ENCODE results near the gene PLPP4.

Gene PLPP4

GRCh38 chr10:120453319-120453718 is 3.7 kb upstream of the PLPP4 start:
- H3K9me2 ChIP-seq (replicated peaks; ENCODE audit: insufficient read depth, low read length) = no peaks in the 10 kb centered on the region
- H3F3A ChIP-seq (ENCODE audit: insufficient read depth) = no peaks in the 10 kb centered on the region
- no peaks in the 10 kb centered on the region for H3K36me3 ChIP-seq (ENCODE audit: low read length)
- TF ChIP-seq EZH2phosphoT487 (conservative IDR thresholded peaks at IDR 0.05; ENCODE audit: low read length) = no peak
- TF ChIP-seq, protein P1, sequence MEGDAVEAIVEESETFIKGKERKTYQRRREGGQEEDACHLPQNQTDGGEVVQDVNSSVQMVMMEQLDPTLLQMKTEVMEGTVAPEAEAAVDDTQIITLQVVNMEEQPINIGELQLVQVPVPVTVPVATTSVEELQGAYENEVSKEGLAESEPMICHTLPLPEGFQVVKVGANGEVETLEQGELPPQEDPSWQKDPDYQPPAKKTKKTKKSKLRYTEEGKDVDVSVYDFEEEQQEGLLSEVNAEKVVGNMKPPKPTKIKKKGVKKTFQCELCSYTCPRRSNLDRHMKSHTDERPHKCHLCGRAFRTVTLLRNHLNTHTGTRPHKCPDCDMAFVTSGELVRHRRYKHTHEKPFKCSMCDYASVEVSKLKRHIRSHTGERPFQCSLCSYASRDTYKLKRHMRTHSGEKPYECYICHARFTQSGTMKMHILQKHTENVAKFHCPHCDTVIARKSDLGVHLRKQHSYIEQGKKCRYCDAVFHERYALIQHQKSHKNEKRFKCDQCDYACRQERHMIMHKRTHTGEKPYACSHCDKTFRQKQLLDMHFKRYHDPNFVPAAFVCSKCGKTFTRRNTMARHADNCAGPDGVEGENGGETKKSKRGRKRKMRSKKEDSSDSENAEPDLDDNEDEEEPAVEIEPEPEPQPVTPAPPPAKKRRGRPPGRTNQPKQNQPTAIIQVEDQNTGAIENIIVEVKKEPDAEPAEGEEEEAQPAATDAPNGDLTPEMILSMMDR (IDR thresholded peaks at IDR 0.05; ENCODE audit: insufficient read depth, low read length, poor library complexity, severe bottlenecking) = no peak
- no peak overlapping the region for H3K9ac ChIP-seq (ENCODE audit: low read length)
- no peaks in the 10 kb centered on the region for H3K27me3 ChIP-seq (ENCODE audit: low read length)
- H3K4me3 ChIP-seq (ENCODE audit: insufficient read depth, low read length, poor library complexity, severe bottlenecking) = no peak overlapping the region
- no peaks in the 10 kb centered on the region for H3K79me2 ChIP-seq (ENCODE audit: insufficient read depth, low read length)
- no peaks in the 10 kb centered on the region for H3K9me3 ChIP-seq (ENCODE audit: insufficient read depth, low read length)
- H2AFZ ChIP-seq (ENCODE audit: low read depth, low read length, severe bottlenecking) = no peak overlapping the region
- no peaks in the 10 kb centered on the region for H4K20me1 ChIP-seq (ENCODE audit: low read depth, low read length)
- no peak overlapping the region for H3K4me2 ChIP-seq (ENCODE audit: low read depth, low read length, poor library complexity, severe bottlenecking)
- no peak overlapping the region for H3K27ac ChIP-seq (ENCODE audit: low read depth, low read length)

DNA sequence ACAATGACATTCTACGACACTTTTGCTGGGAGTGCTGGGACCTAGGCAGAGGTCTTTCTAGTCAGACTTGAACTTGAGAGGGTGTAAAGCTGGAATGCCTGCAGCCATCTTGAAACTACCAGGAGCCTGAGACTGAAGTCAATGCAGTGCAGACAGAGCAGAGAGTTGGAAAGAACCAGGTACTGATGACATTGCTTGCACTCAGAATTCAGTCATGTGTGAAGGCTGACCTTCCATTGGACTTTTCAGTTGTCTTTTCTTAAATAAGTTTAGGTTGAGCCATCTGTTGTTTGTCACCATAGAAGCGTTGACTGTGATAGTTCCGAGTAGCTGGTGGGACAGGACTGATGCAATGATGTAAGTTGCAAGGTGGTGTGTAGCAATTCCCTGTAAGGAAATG is 3.1 kb upstream of the PLPP4 start:
- H4K20me1 ChIP-seq (ENCODE audit: low read depth, low read length) = no peaks in the 10 kb centered on the region
- TF ChIP-seq, protein P1 (IDR thresholded peaks at IDR 0.05; ENCODE audit: insufficient read depth, low read length, poor library complexity, severe bottlenecking) = no peak
- TF ChIP-seq EZH2phosphoT487 (conservative IDR thresholded peaks at IDR 0.05; ENCODE audit: low read length) = no peak
- no peaks in the 10 kb centered on the region for H3K27me3 ChIP-seq (ENCODE audit: low read length)
- no peaks in the 10 kb centered on the region for H3K36me3 ChIP-seq (ENCODE audit: low read length)
- H3K79me2 ChIP-seq (ENCODE audit: insufficient read depth, low read length) = no peaks in the 10 kb centered on the region
- H3K9me3 ChIP-seq (ENCODE audit: insufficient read depth, low read length) = no peaks in the 10 kb centered on the region
- H3K9ac ChIP-seq (ENCODE audit: low read length) = no peak overlapping the region
- no peak overlapping the region for H2AFZ ChIP-seq (ENCODE audit: low read depth, low read length, severe bottlenecking)
- H3K4me2 ChIP-seq (ENCODE audit: low read depth, low read length, poor library complexity, severe bottlenecking) = no peak overlapping the region
- H3F3A ChIP-seq (ENCODE audit: insufficient read depth) = no peaks in the 10 kb centered on the region
- no peaks in the 10 kb centered on the region for H3K9me2 ChIP-seq (replicated peaks; ENCODE audit: insufficient read depth, low read length)
- no peak overlapping the region for H3K4me3 ChIP-seq (ENCODE audit: insufficient read depth, low read length, poor library complexity, severe bottlenecking)
- no peak overlapping the region for H3K27ac ChIP-seq (ENCODE audit: low read depth, low read length)

DNA sequence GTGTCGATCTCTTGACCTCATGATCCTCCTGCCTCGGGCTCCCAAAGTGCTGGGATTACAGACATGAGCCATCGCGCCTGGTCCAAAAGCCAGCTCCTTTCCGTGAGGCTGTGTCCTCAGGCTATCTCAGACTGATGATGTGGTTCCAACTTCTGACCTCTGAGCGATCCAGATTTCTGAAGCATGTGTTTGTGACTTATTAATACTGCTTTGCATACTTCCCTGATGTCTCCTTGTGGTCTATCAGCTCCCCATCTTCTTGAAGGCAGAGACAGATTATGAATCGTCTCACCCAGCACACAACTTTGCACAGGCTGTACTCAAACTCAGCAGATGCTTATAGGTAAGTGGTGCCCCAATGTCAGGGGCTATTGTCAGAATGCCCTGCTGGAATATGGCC is 2.0 kb upstream of the PLPP4 start:
- H3K9me3 ChIP-seq (ENCODE audit: insufficient read depth, low read length) = no peaks in the 10 kb centered on the region
- no peak overlapping the region for H3K4me2 ChIP-seq (ENCODE audit: low read depth, low read length, poor library complexity, severe bottlenecking)
- TF ChIP-seq, protein P1 (IDR thresholded peaks at IDR 0.05; ENCODE audit: insufficient read depth, low read length, poor library complexity, severe bottlenecking) = no peak
- no peak for TF ChIP-seq EZH2phosphoT487 (conservative IDR thresholded peaks at IDR 0.05; ENCODE audit: low read length)
- H3K9ac ChIP-seq (ENCODE audit: low read length) = no peak overlapping the region
- no peaks in the 10 kb centered on the region for H3K79me2 ChIP-seq (ENCODE audit: insufficient read depth, low read length)
- no peaks in the 10 kb centered on the region for H3K9me2 ChIP-seq (replicated peaks; ENCODE audit: insufficient read depth, low read length)
- no peaks in the 10 kb centered on the region for H3K36me3 ChIP-seq (ENCODE audit: low read length)
- no peaks in the 10 kb centered on the region for H3F3A ChIP-seq (ENCODE audit: insufficient read depth)
- H3K27me3 ChIP-seq (ENCODE audit: low read length) = no peaks in the 10 kb centered on the region
- no peak overlapping the region for H3K27ac ChIP-seq (ENCODE audit: low read depth, low read length)
- H2AFZ ChIP-seq (ENCODE audit: low read depth, low read length, severe bottlenecking) = no peak overlapping the region
- no peaks in the 10 kb centered on the region for H4K20me1 ChIP-seq (ENCODE audit: low read depth, low read length)
- H3K4me3 ChIP-seq (ENCODE audit: insufficient read depth, low read length, poor library complexity, severe bottlenecking) = no peak overlapping the region

Data from SU-DHL-6 (cell line).